HG03175 (cell line): ENCODE results near the gene MARCO.

Experiments
- ATAC-seq: cut with Tn5 transposase; IDR thresholded peaks from one replicate; pipeline ENCODE4 v1.9.1; 2021; ENCODE audit warnings: mild to moderate bottlenecking, moderate library complexity; ENCODE audit not compliant: unreplicated experiment

Gene MARCO

GRCh38 chr2:118973542-118973951 lies 31.6 kb downstream of the MARCO start:
- ATAC-seq: no peak

GRCh38 chr2:118974103-118974993 lies 32.4 kb downstream of the MARCO start:
- no peak for ATAC-seq

GRCh38 chr2:118975133-118975532 lies 33.1 kb downstream of the MARCO start:
- no peak for ATAC-seq

GRCh38 chr2:118978064-118978463 lies 36.1 kb downstream of the MARCO start:
- no peak for ATAC-seq

GRCh38 chr2:118979152-118979861 lies 37.3 kb downstream of the MARCO start:
- no peak for ATAC-seq

GRCh38 chr2:118980022-118980421 lies 38.0 kb downstream of the MARCO start:
- ATAC-seq: no peak

- ATAC-seq: no peak
These were observed 38.6 kb downstream of the MARCO start for GRCh38 chr2:118980573-118980972.

- no peak for ATAC-seq
These were observed 39.6 kb downstream of the MARCO start for GRCh38 chr2:118981632-118982031.

GRCh38 chr2:118982039-118982438 lies 40.0 kb downstream of the MARCO start:
- ATAC-seq: no peak

GRCh38 chr2:118983133-118983532 lies 41.1 kb downstream of the MARCO start:
- ATAC-seq: no peak

GRCh38 chr2:118983915-118984314 lies 41.9 kb downstream of the MARCO start:
- ATAC-seq: no peak

- no peak for ATAC-seq
These were observed 44.7 kb downstream of the MARCO start for GRCh38 chr2:118986738-118987137.

- no peak for ATAC-seq
These were observed 45.9 kb downstream of the MARCO start for GRCh38 chr2:118987886-118988285.

- no peak for ATAC-seq
These were observed 46.7 kb downstream of the MARCO start for GRCh38 chr2:118988706-118989105.

- ATAC-seq: peak; percentile 54
These were observed 47.5 kb downstream of the MARCO start for GRCh38 chr2:118989481-118989880.

- ATAC-seq: no peak
These were observed 49.0 kb downstream of the MARCO start for GRCh38 chr2:118990757-118991545.

GRCh38 chr2:118991554-118991953 lies 49.6 kb downstream of the MARCO start:
- ATAC-seq: no peak

GRCh38 chr2:118992740-118993391 lies 50.9 kb downstream of the MARCO start:
- no peak for ATAC-seq

- no peak for ATAC-seq
These were observed 51.4 kb downstream of the MARCO start for GRCh38 chr2:118993392-118993752.

GRCh38 chr2:118994172-118994700 lies 52.2 kb downstream of the MARCO start:
- ATAC-seq: no peak

GRCh38 chr2:118994778-118995177 lies 52.8 kb downstream of the MARCO start:
- ATAC-seq: no peak
